Naive thymus-derived CD4-positive, alpha-beta T cell (primary cell): Measurements from ENCODE around the gene CENPX. TPM values are rescaled to one million over a fixed set of nuclear protein-coding genes. Genes with fewer than 3 reads are reported as not detected.
A peak's percentile ranks its signal among the peaks of the same experiment; 100 is the strongest.

ENCODE experiments used
- ATAC-seq: fragments of 150-1000 bp; cut with Tn5 transposase; 2 replicates; pipeline ENCODE4 v1.10.0; 2021; ENCODE audit warnings: mild to moderate bottlenecking, moderate library complexity
- CTCF ChIA-PET: fragments of 350-600 bp; sonication (Branson Sonifier 250); formaldehyde crosslinking; loops from one replicate; lab custom pipeline; 2021; ENCODE audit warnings: antibody characterized with exemption; lab: Charles Lee
- POLR2A ChIA-PET: fragments of 350-600 bp; sonication (Branson Sonifier 250); formaldehyde crosslinking; loops from one replicate; lab custom pipeline; 2021; ENCODE audit warnings: antibody characterized with exemption, inconsistent platforms; lab: Charles Lee
- DNase-seq, 9 donors: peaks; one replicate each; pipeline versions ENCODE4 v3.0.0 to v3.0.0-alpha.2; 2020 to 2022; ENCODE audit warnings: mixed read lengths in 1 of 9
- H3K27ac ChIP-seq: one replicate; pipeline ENCODE4 v1.7.0; 2013; ENCODE audit warnings: mild to moderate bottlenecking, low read depth, low read length, moderate library complexity
- H3K27me3 ChIP-seq, 2 donors: one replicate each; pipeline ENCODE4 v1.7.0; 2013; ENCODE audit warnings: low read length in 2 of 2, mild to moderate bottlenecking in 2 of 2, moderate library complexity in 2 of 2; ENCODE audit not compliant: control insufficient read depth in 2 of 2, insufficient read depth in 2 of 2
- H3K36me3 ChIP-seq, 3 experiments: 1 replicate in 2 of 3; 2 replicates in 1 of 3; pipeline ENCODE4 v1.7.0; 2013; ENCODE audit warnings: low read length in 3 of 3, mild to moderate bottlenecking in 3 of 3, moderate library complexity in 1 of 3; ENCODE audit not compliant: insufficient read depth in 3 of 3, control insufficient read depth in 2 of 3
- H3K4me1 ChIP-seq, 2 donors: one replicate each; pipeline ENCODE4 v1.7.0; 2013; ENCODE audit warnings: low read length in 2 of 2, mild to moderate bottlenecking in 2 of 2, moderate library complexity in 1 of 2; ENCODE audit not compliant: control insufficient read depth in 2 of 2, insufficient read depth in 2 of 2
- H3K4me3 ChIP-seq: 2 replicates; pipeline ENCODE4 v1.7.0; 2013; ENCODE audit warnings: mild to moderate bottlenecking, low read length
- H3K9me3 ChIP-seq, 3 experiments: 1 replicate in 2 of 3; 2 replicates in 1 of 3; pipeline ENCODE4 v1.7.0; 2013; ENCODE audit warnings: low read length in 3 of 3; ENCODE audit not compliant: control insufficient read depth in 2 of 3
- H3K27ac Mint-ChIP-seq, 9 donors: one replicate each; pipeline ENCODE4 v1.8.0; 2020 to 2022; ENCODE audit warnings: mixed read lengths in 9 of 9, mild to moderate bottlenecking in 8 of 9, moderate library complexity in 5 of 9, inconsistent platforms in 2 of 9
- H3K27me3 Mint-ChIP-seq, 5 donors: one replicate each; pipeline ENCODE4 v1.8.0; 2021 to 2022; ENCODE audit warnings: mixed read lengths in 5 of 5, mild to moderate bottlenecking in 1 of 5
- H3K36me3 Mint-ChIP-seq, 5 donors: one replicate each; pipeline ENCODE4 v1.8.0; 2020 to 2022; ENCODE audit warnings: mixed read lengths in 5 of 5, mild to moderate bottlenecking in 3 of 5, inconsistent platforms in 1 of 5
- H3K4me1 Mint-ChIP-seq, 7 donors: one replicate each; pipeline ENCODE4 v1.8.0; 2020 to 2022; ENCODE audit warnings: mixed read lengths in 7 of 7, mild to moderate bottlenecking in 3 of 7, inconsistent platforms in 1 of 7
- H3K4me3 Mint-ChIP-seq, 10 donors: one replicate each; pipeline ENCODE4 v1.8.0; 2020 to 2022; ENCODE audit warnings: mild to moderate bottlenecking in 10 of 10, mixed read lengths in 10 of 10, moderate library complexity in 6 of 10, inconsistent platforms in 2 of 10
- H3K9me3 Mint-ChIP-seq, 11 donors: one replicate each; pipeline ENCODE4 v1.8.0; 2020 to 2022; ENCODE audit warnings: mixed read lengths in 11 of 11, mild to moderate bottlenecking in 4 of 11, inconsistent platforms in 1 of 11, moderate library complexity in 1 of 11
- intact Hi-C, 2 donors: fragments of 100-400 bp; cut with micrococcal nuclease; formaldehyde crosslinking; loops; one replicate each; pipeline ENCODE4 v1.15.1; 2023
- polyA plus RNA-seq, 2 donors: library from polyadenylated mRNA; unstranded; fragments of 300-500 nt; fragmentation: Illumina TruSeq; gene quantifications; one replicate each; pipeline ENCODE4 v1.2.3, GENCODE V29; 2021
- total RNA-seq, 6 experiments: library from RNA in 5 of 6; stranded (reverse) in 5 of 6; gene quantifications; 1 replicate in 5 of 6; 2 replicates in 1 of 6; pipeline ENCODE4 v1.2.3 and lab custom pipeline; 2021 to 2026

The CENPX gene
- total and polyA plus RNA-seq, 7 experiments from 2014 or later = 25.5 to 72.7 (median 34.1) TPM

- intact Hi-C loops = no loop called here
- ChIA-PET CTCF (no interaction called here), POLR2A (interaction anchor here (1.7 to 3.9 kb wide), 2 partner anchors 11 to 63 kb away, joined by 6 to 54 read pairs; partner anchors contain the start of genes GPS1 and RFNG)
- Mint-ChIP-seq H3K27me3 (no peaks in the 10 kb centered on the region), H3K36me3 (peaks cover 0 to 4% (median 0%) of the 10 kb centered on the region in 5 donors), H3K9me3 (no peaks in the 10 kb centered on the region), H3K27ac (peak overlapping the region in 7 of 9 donors; percentile 21 to 76 (median 57)), H3K4me3 (peak overlapping the region; percentile 47 to 81 (median 70)), H3K4me1 (peaks cover 0 to 18% (median 10%) of the 10 kb centered on the region in 7 donors)
- DNase-seq (peak in 1 of 9 donors; percentile 7), ATAC-seq (no peak)
- Histone ChIP-seq H3K36me3 (peaks cover 0 to 51% (median 7%) of the 10 kb centered on the region in 3 experiments), H3K4me1 (peaks cover 8 to 27% of the 10 kb centered on the region in 2 donors), H3K9me3 (no peaks in the 10 kb centered on the region), H3K27me3 (no peaks in the 10 kb centered on the region), H3K27ac (peak overlapping the region; percentile 19), H3K4me3 (no peak overlapping the region)
Observed at GRCh38 chr17:82063424-82064415, 41.0 kb upstream of the CENPX start.

GRCh38 chr17:82062984-82063368 is 40.3 kb upstream of the CENPX start:
- Histone ChIP-seq H3K4me1 (peaks cover 8 to 27% of the 10 kb centered on the region in 2 donors), H3K27me3 (no peaks in the 10 kb centered on the region), H3K27ac (no peak overlapping the region), H3K4me3 (no peak overlapping the region), H3K36me3 (peaks cover 0 to 58% (median 7%) of the 10 kb centered on the region in 3 experiments), H3K9me3 (no peaks in the 10 kb centered on the region)
- ATAC-seq (no peak), DNase-seq (no peak)
- peaks cover 0 to 18% (median 10%) of the 10 kb centered on the region in 7 donors for H3K4me1 Mint-ChIP-seq
- intact Hi-C loops = no loop called here
- H3K36me3 Mint-ChIP-seq = peaks cover 0 to 5% (median 0%) of the 10 kb centered on the region in 5 donors
- ChIA-PET CTCF (no interaction called here), POLR2A (interaction anchor here (1.7 kb wide), 1 partner anchor 64 kb away, joined by 6 read pairs; no protein-coding TSS in a partner anchor)
- H3K27ac Mint-ChIP-seq = no peak overlapping the region
- no peaks in the 10 kb centered on the region for H3K27me3 Mint-ChIP-seq
- H3K4me3 Mint-ChIP-seq = peak overlapping the region in 1 of 10 donors; percentile 44
- H3K9me3 Mint-ChIP-seq = no peaks in the 10 kb centered on the region

- Histone ChIP-seq H3K27me3 (no peaks in the 10 kb centered on the region), H3K4me1 (peaks cover 8 to 27% of the 10 kb centered on the region in 2 donors), H3K36me3 (peaks cover 0 to 65% (median 10%) of the 10 kb centered on the region in 3 experiments), H3K9me3 (no peaks in the 10 kb centered on the region), H3K27ac (no peak overlapping the region), H3K4me3 (no peak overlapping the region)
- POLR2A ChIA-PET = interaction anchor here (0.8 kb wide), 1 partner anchor 9 kb away, joined by 4 read pairs; no protein-coding TSS in a partner anchor
- H3K4me1 Mint-ChIP-seq = peaks cover 0 to 18% (median 10%) of the 10 kb centered on the region in 7 donors
- ATAC-seq (no peak), DNase-seq (no peak)
- no peaks in the 10 kb centered on the region for H3K27me3 Mint-ChIP-seq
- H3K36me3 Mint-ChIP-seq = peaks cover 0 to 9% (median 0%) of the 10 kb centered on the region in 5 donors
- peak overlapping the region in 1 of 10 donors; percentile 44 for H3K4me3 Mint-ChIP-seq
- H3K9me3 Mint-ChIP-seq = no peaks in the 10 kb centered on the region
- peak overlapping the region in 2 of 9 donors; percentile 33 to 51 for H3K27ac Mint-ChIP-seq
- intact Hi-C loops = no loop called here
- CTCF ChIA-PET = no interaction called here
Observed at GRCh38 chr17:82062076-82062983, 39.7 kb upstream of the CENPX start.

- no peaks in the 10 kb centered on the region for H3K9me3 Mint-ChIP-seq
- intact Hi-C loops = no loop called here
- POLR2A ChIA-PET = interaction anchor here (0.8 kb wide), 1 partner anchor 8 kb away, joined by 4 read pairs; no protein-coding TSS in a partner anchor
- peaks cover 0 to 12% (median 8%) of the 10 kb centered on the region in 7 donors for H3K4me1 Mint-ChIP-seq
- H3K4me3 ChIP-seq = no peak overlapping the region
- no peaks in the 10 kb centered on the region for H3K27me3 ChIP-seq
- H3K9me3 ChIP-seq = no peaks in the 10 kb centered on the region
- no peak for ATAC-seq
- peaks cover 0 to 75% (median 14%) of the 10 kb centered on the region in 3 experiments for H3K36me3 ChIP-seq
- no peak overlapping the region for H3K4me3 Mint-ChIP-seq
- no peaks in the 10 kb centered on the region for H3K27me3 Mint-ChIP-seq
- peaks cover 0 to 9% (median 0%) of the 10 kb centered on the region in 5 donors for H3K36me3 Mint-ChIP-seq
- H3K27ac ChIP-seq = no peak overlapping the region
- H3K4me1 ChIP-seq = peaks cover 4 to 24% of the 10 kb centered on the region in 2 donors
- H3K27ac Mint-ChIP-seq = peak overlapping the region in 2 of 9 donors; percentile 17 to 61
- DNase-seq = peak in 1 of 9 donors; percentile 7
- CTCF ChIA-PET = no interaction called here
Observed at GRCh38 chr17:82061047-82061925, 38.6 kb upstream of the CENPX start.

GRCh38 chr17:82060614-82061013 is 37.9 kb upstream of the CENPX start:
- intact Hi-C loops = no loop called here
- H3K27me3 Mint-ChIP-seq = no peaks in the 10 kb centered on the region
- CTCF ChIA-PET = no interaction called here
- peaks cover 0 to 9% (median 5%) of the 10 kb centered on the region in 7 donors for H3K4me1 Mint-ChIP-seq
- peaks cover 0 to 9% (median 0%) of the 10 kb centered on the region in 5 donors for H3K36me3 Mint-ChIP-seq
- peaks cover 0 to 82% (median 18%) of the 10 kb centered on the region in 3 experiments for H3K36me3 ChIP-seq
- no peaks in the 10 kb centered on the region for H3K9me3 ChIP-seq
- no peak overlapping the region for H3K4me3 ChIP-seq
- POLR2A ChIA-PET = interaction anchor here (0.6 kb wide), 1 partner anchor 1120 kb away, joined by 3 read pairs; no protein-coding TSS in a partner anchor
- no peaks in the 10 kb centered on the region for H3K27me3 ChIP-seq
- no peak overlapping the region for H3K4me3 Mint-ChIP-seq
- ATAC-seq (no peak), DNase-seq (no peak)
- no peak overlapping the region for H3K27ac ChIP-seq
- no peaks in the 10 kb centered on the region for H3K9me3 Mint-ChIP-seq
- H3K4me1 ChIP-seq = peaks cover 0 to 20% of the 10 kb centered on the region in 2 donors
- no peak overlapping the region for H3K27ac Mint-ChIP-seq
